OCI-LY7 (cell line): ENCODE data around the gene IST1.

Experiments
- CTCF ChIP-seq: fragments of 200-600 bp; sonication (generic); conservative IDR thresholded peaks from 2 replicates; pipeline ENCODE4 v1.5.1; 2014; ENCODE audit warnings: mild to moderate bottlenecking, antibody characterized with exemption, low read length, moderate library complexity, mixed read lengths
- EZH2phosphoT487 ChIP-seq: fragments of 200-600 bp; sonication (generic); IDR thresholded peaks from 2 replicates; pipeline ENCODE4 v1.6.1; 2018; ENCODE audit warnings: low read depth, borderline replicate concordance, mild to moderate bottlenecking, mixed run types, antibody characterized with exemption, low read length, moderate library complexity, mixed read lengths

- no peak for TF ChIP-seq CTCF
- TF ChIP-seq EZH2phosphoT487, result no peak
Measured at GRCh38 chr16:71855937-71856662, 39.2 kb upstream of the IST1 start.
